ENCODE measurements around the gene SASH1. TPM values are rescaled to one million over a fixed set of nuclear protein-coding genes. Genes with fewer than 3 reads are reported as not detected.
A peak's percentile ranks its signal among the peaks of the same experiment; 100 is the strongest.

The SASH1 gene
- total RNA-seq, 2 experiments from 2014 or later: 0.03 to 0.47 TPM

DNA sequence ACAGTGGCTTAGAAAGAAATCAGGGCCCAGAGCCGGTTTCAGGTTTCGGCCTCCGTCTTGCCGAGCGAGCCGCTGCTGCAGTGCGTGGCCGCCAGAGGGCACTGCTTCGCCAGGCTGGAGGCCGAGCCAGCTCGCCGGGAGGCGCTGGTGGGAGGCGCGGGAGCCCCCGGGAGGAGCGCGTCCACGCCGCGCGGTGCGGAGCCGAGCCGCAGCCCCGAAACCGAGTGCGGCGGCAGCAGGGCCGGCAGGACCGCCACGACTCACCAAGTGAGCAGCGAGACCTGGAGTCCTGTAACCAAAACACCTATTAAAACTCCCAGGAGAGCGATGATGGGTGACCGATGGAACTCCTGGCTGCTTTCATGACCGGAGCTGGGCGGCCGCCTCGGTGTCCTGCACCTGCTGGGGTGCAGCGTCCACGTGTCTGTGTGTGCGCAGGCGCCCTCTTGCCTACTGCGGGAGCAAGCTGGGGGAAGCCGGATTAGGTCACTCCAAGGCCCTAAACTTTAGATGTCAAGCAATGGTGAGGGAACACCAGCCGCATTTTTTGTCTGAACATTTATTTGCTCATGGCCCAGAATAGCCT lies 217.3 kb downstream of the SASH1 start:
- CTCF ChIA-PET: interaction anchor here (0.7 to 2.2 kb wide), 21 partner anchors 9 to 872 kb away, joined by 3 to 22 read pairs (median 3); no protein-coding TSS in a partner anchor
- Mint-ChIP-seq H3K36me3 (peaks cover 2% of the 10 kb centered on the region), H3K9me3 (ENCODE audit: low read depth) (no peaks in the 10 kb centered on the region), H3K27me3 (peaks cover 50% of the 10 kb centered on the region), H3K4me1 (peaks cover 14% of the 10 kb centered on the region), H3K27ac (no peak overlapping the region), H3K4me3 (no peak overlapping the region)
- ATAC-seq (peak; percentile 87), DNase-seq (peak; percentile 76)

DNA sequence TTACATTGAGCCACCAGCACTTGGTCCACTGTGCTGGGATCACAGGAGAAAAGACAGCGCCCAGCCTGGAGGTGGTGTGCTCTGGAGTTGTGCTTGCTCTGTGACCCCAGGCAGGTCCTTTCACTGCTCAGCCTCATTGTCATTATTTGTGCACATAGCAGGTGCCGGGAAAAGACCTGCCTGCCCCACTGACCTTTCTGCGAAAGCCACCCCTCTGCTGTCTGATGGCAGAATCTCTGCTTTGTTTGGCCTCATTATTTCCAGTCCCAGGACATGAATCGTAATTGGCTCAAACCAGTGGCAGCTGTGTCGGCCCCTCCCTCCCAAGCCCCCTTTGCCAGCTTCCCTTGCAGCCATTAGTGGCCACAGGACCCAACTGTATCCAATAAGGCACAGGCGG lies 219.0 kb downstream of the SASH1 start:
- Mint-ChIP-seq H3K27ac (no peak overlapping the region), H3K9me3 (ENCODE audit: low read depth) (no peaks in the 10 kb centered on the region), H3K4me3 (no peak overlapping the region), H3K27me3 (peaks cover 56% of the 10 kb centered on the region), H3K36me3 (peaks cover 2% of the 10 kb centered on the region), H3K4me1 (peaks cover 28% of the 10 kb centered on the region)
- DNase-seq: no peak
- ATAC-seq: no peak
- CTCF ChIA-PET: interaction anchor here (1.5 kb wide), 1 partner anchor 139 kb away, joined by 4 read pairs; no protein-coding TSS in a partner anchor

DNA sequence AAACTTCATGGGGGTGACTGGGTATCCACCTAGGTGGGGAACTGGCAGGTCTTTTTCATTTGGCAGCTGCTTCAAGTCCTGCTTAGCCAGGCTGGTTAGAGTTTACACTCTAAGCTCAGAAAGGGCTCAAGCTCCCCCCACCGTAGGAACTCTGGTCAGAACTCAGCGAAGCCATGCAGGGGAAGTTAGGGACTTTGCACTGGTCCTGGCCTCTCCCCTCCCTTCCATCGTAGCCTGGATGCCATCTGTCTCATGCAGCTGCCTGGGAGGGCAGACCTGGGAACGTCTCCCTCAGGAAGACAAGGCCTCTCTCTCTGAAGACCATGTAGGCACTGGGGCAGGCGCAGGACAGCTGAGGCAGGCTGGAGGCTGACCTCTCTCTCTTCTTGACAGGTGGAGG lies 220.4 kb downstream of the SASH1 start:
- Mint-ChIP-seq H3K9me3 (ENCODE audit: low read depth) (no peaks in the 10 kb centered on the region), H3K27me3 (peaks cover 53% of the 10 kb centered on the region), H3K4me3 (no peak overlapping the region), H3K27ac (no peak overlapping the region), H3K36me3 (peaks cover 2% of the 10 kb centered on the region), H3K4me1 (peaks cover 32% of the 10 kb centered on the region)
- DNase-seq: no peak
- CTCF ChIA-PET: no interaction called here
- ATAC-seq: no peak

DNA sequence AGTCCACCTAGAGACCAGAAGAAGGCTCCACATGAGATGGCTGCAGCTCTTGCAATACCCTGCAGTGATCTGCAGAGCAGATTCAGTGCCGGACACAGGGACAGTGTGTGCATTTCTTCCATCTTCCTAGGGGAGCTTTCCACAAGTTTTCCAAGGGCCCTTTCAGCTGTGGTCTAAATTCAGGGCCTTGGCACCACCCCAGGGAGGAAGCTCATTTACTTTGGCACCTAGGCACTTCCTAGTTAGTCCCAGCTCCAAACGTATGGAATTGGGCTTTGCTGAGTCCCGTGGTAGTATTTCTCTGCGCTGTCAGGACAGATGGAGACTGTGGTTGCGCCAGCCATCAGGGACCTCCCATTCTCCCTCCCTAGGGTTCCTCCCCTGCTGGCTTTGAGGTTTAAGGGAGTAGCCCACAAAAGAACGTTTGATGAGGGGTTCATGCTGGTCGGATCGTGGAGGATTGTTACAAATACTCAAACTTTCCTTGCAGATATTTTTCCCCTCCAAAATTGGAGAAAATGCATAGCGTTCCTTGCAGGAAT lies 221.9 kb downstream of the SASH1 start:
- H3K27ac Mint-ChIP-seq: no peak overlapping the region
- no peak overlapping the region for H3K4me3 Mint-ChIP-seq
- no peaks in the 10 kb centered on the region for H3K9me3 Mint-ChIP-seq (ENCODE audit: low read depth)
- DNase-seq (no peak), ATAC-seq (no peak)
- CTCF ChIA-PET: interaction anchor here (1.4 kb wide), 1 partner anchor 13 kb away, joined by 5 read pairs; no protein-coding TSS in a partner anchor
- H3K36me3 Mint-ChIP-seq: peaks cover 2% of the 10 kb centered on the region
- H3K27me3 Mint-ChIP-seq: peaks cover 55% of the 10 kb centered on the region
- peaks cover 27% of the 10 kb centered on the region for H3K4me1 Mint-ChIP-seq

DNA sequence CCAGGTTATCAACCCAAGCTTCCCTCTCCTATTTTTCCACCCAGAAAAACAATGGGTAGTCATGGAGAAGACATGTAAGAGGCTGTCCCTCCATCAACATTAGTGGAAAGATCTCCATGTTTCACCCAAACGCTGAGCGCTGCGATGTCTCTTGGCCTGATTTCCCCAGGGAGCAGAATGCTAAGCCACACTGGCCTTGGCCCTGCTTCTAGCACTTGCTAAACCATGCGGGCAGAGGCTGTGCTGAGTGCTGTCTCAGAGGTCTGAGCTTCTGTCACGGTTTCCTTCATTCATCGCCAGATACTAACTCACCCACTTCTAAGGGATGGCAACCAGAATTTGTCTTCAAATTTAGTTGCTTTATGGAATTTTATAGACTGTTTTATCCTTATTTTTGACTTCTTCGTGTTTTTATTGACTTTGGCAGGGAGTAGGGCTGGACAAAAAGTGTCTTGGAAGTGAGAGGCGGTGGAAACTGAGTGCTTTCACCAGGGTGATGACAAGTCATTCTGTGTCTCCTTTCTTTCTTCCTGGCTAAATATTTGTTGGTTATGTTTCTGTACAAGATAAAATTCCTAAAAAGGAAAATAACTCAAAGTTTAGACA lies 222.8 kb downstream of the SASH1 start:
- peaks cover 28% of the 10 kb centered on the region for H3K4me1 Mint-ChIP-seq
- H3K9me3 Mint-ChIP-seq (ENCODE audit: low read depth): no peaks in the 10 kb centered on the region
- DNase-seq (no peak), ATAC-seq (no peak)
- no peak overlapping the region for H3K4me3 Mint-ChIP-seq
- no peak overlapping the region for H3K27ac Mint-ChIP-seq
- H3K27me3 Mint-ChIP-seq: peaks cover 58% of the 10 kb centered on the region
- CTCF ChIA-PET: interaction anchor here (1.4 kb wide), 1 partner anchor 13 kb away, joined by 5 read pairs; no protein-coding TSS in a partner anchor
- H3K36me3 Mint-ChIP-seq: peaks cover 2% of the 10 kb centered on the region

DNA sequence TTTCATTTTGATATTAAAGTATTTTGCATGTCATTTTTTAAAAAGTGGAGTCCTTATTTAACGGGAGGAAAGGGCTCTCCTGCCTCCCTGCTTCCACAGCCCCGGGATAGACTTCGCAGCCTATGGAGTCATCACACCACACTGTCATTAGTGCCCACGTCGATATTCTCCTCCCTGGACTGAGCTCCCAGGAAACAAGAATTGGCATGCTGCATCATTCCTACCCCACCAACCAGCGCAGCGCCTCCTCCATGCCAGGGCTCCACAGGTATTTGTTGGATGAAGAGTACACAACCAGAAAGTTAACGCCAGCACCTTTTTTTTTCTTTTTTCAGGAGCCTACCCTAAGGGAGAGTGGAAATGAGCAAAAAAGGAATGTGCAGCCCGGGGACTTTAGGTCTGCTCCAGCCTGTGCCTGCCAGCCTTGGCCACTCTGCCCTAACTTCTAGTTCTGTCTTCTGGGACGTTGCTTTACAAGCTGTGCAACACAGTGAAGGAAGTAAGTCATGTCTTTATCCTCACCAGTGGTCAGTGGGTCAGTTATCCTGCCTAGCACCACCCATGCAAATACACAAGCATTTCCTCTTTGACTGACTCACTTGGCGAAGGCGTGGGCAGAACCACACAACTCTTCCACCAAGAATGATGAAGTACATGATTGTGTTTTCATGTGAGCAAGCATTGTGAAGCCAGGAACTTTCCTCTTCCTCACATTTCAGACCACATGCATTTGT lies 223.5 kb downstream of the SASH1 start:
- H3K9me3 Mint-ChIP-seq (ENCODE audit: low read depth): no peaks in the 10 kb centered on the region
- CTCF ChIA-PET: interaction anchor here (1.4 kb wide), 1 partner anchor 12 kb away, joined by 5 read pairs; no protein-coding TSS in a partner anchor
- ATAC-seq: peak; percentile 47
- peak overlapping the region; percentile 27 for H3K27ac Mint-ChIP-seq
- peaks cover 60% of the 10 kb centered on the region for H3K27me3 Mint-ChIP-seq
- H3K4me3 Mint-ChIP-seq: no peak overlapping the region
- H3K36me3 Mint-ChIP-seq: peaks cover 2% of the 10 kb centered on the region
- H3K4me1 Mint-ChIP-seq: peaks cover 28% of the 10 kb centered on the region
- peak; percentile 61 for DNase-seq

DNA sequence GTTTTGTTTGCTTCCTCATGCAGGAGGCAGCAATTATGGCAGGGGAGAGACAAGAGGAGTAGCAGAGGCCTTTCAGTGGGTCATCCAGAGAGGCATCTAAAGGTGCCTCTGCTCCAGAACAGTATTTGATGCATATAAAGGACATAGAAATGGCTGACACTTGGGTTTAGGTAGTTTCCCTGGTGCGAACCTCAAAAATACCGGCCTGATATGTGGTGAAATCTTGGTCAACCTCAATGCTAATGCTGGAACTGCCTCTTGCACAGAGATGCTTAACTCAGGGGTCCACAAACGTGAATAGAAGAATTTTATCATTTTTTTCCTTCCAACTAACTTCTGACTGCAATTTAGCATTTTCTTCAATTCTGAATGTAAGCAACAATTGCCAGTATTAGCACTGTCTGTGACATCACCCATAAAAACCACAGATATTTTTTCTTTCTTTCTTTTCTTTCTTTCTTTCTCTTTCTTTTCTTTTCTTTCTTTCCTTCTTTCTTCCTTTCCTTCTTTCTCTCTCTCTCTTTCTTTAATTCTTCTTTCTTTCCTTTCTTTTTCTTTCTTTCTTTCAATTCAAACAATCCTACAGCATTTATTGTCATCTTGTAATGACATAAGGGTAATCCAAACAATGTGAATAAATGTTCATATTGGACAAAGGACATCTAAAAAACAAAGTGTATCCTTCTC lies 224.2 kb downstream of the SASH1 start:
- H3K27me3 Mint-ChIP-seq: peaks cover 61% of the 10 kb centered on the region
- H3K4me3 Mint-ChIP-seq: peak overlapping the region; percentile 4
- H3K27ac Mint-ChIP-seq: peak overlapping the region; percentile 27
- peaks cover 2% of the 10 kb centered on the region for H3K36me3 Mint-ChIP-seq
- no peaks in the 10 kb centered on the region for H3K9me3 Mint-ChIP-seq (ENCODE audit: low read depth)
- H3K4me1 Mint-ChIP-seq: peaks cover 28% of the 10 kb centered on the region
- DNase-seq (peak; percentile 71), ATAC-seq (peak; percentile 62)
- CTCF ChIA-PET: interaction anchor here (1.4 kb wide), 1 partner anchor 11 kb away, joined by 7 read pairs; no protein-coding TSS in a partner anchor

DNA sequence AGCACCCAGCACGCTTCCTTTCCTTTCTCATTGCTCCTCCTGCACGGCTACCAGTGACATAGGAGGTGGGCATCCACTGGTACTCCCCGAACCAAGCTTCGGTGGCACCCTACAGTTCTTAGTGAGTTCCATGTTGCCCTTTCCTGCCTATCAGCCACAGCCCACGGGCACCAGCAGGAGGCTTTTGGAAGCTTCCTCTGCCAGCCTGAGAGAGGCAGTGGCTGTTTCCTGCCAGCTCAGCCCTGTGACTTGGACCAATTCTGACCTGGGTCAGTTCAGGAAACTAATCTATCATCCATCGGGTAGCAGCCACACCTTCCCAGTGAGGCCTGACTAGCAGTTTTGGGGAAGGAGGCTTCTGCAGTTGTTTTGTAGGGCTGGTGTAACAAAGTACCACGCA lies 227.8 kb downstream of the SASH1 start:
- no peak for DNase-seq
- CTCF ChIA-PET: no interaction called here

DNA sequence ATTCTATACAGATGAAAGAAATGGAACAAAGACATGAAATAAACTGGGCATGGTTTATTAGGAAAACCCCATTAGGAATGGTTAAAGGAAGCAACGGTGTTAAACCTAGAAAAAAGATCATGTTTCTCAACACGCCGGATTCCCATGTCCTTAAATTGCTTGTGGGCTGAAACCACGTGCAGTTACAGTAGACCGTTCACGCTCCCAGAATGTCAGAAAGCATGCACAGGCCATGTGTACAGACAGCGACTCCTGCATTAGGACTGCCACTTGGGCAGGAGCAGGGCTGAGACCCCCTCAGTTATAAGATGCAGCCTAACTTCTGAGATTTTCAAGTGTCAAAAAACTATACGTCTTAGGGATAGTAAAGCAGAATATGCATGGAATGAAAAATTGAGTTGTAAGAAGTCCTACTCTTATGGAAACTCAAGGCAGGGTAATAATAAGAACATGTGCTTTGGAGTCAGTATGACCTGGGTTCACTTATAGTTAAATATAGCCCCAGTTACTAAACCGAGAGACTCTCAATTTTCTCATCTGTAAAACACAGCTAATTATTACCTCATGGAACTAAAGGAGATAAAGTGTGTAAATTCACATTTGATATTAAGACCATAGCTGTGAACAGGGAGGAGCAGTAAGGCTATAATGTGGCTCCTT lies 230.2 kb downstream of the SASH1 start:
- DNase-seq (no peak), ATAC-seq (no peak)
- Mint-ChIP-seq H3K36me3 (no peaks in the 10 kb centered on the region), H3K4me1 (peaks cover 4% of the 10 kb centered on the region), H3K27ac (no peak overlapping the region), H3K27me3 (peaks cover 47% of the 10 kb centered on the region), H3K9me3 (ENCODE audit: low read depth) (no peaks in the 10 kb centered on the region), H3K4me3 (no peak overlapping the region)
- CTCF ChIA-PET: interaction anchor here (1.1 to 1.4 kb wide), 2 partner anchors 36 to 372 kb away, joined by 3 read pairs; no protein-coding TSS in a partner anchor

More for the DNA sequence above, 227.8 kb downstream of the SASH1 start:
- Mint-ChIP-seq H3K4me3 (no peak overlapping the region), H3K36me3 (no peaks in the 10 kb centered on the region), H3K27me3 (peaks cover 41% of the 10 kb centered on the region), H3K9me3 (ENCODE audit: low read depth) (no peaks in the 10 kb centered on the region), H3K27ac (no peak overlapping the region), H3K4me1 (peaks cover 26% of the 10 kb centered on the region)
- no peak for ATAC-seq

DNA sequence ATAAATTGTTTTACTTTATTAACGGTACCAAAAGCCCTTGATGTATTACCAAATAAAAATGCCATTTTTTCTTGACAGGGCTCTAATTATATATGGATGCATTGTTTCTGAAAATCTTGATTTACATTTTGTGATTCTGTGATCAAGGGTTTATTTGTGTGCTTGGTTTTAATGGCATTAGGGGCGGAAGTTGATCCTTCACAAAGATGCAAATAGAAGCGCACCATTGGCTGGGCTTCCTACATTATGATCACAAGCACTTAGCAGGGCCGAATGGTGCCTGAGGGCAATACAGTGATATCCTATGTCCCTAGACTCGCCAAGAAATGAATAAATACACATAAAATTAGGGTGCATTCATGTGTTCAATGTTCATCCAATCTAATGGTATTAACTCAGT lies 231.3 kb downstream of the SASH1 start:
- H3K4me3 Mint-ChIP-seq: no peak overlapping the region
- H3K4me1 Mint-ChIP-seq: peaks cover 8% of the 10 kb centered on the region
- ATAC-seq: no peak
- peaks cover 52% of the 10 kb centered on the region for H3K27me3 Mint-ChIP-seq
- H3K9me3 Mint-ChIP-seq (ENCODE audit: low read depth): no peaks in the 10 kb centered on the region
- H3K27ac Mint-ChIP-seq: no peak overlapping the region
- CTCF ChIA-PET: interaction anchor here (1.1 kb wide), 1 partner anchor 35 kb away, joined by 3 read pairs; no protein-coding TSS in a partner anchor
- H3K36me3 Mint-ChIP-seq: no peaks in the 10 kb centered on the region
- DNase-seq: no peak

DNA sequence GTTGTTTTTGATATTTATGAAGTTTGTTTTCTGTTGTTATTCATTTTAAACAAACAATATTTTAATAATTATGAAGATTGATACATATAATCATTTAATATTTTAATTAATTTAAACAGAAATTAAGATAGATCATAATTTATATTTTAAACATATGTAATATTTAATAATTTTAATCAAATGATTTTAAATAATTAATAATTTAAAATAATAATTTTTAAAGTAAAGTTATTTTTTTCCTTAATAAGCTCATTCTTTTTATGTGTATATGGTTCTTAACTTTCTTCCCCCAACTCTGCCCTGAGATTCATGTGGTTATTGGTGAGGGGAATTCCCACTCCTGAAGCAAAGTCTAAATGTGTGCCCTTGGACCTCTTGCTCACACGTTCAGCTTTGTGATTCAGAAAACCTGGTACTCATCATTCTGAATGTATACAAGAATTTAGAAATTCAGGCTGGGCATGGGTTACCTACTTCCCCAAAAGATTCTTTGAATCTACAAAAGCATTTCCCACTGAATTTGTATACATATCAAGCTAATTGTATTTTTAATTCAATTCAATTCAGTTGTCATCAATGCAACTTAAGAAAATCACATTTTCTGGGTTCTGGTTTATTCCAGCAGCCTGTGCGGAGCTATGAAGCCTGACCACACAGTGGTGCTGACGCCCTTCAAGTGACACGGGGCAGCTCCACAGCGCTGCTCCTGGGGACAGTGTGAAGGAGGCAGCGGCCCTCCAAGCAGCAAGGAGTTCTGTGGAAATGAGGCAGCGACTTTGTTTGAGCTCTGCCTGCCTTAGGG lies 235.2 kb downstream of the SASH1 start:
- H3K4me3 Mint-ChIP-seq: no peak overlapping the region
- no peaks in the 10 kb centered on the region for H3K9me3 Mint-ChIP-seq (ENCODE audit: low read depth)
- peaks cover 6% of the 10 kb centered on the region for H3K4me1 Mint-ChIP-seq
- CTCF ChIA-PET: interaction anchor here (0.7 to 2.9 kb wide), 29 partner anchors 8 to 854 kb away, joined by 3 to 22 read pairs (median 4); no protein-coding TSS in a partner anchor
- H3K36me3 Mint-ChIP-seq: no peaks in the 10 kb centered on the region
- ATAC-seq: peak; percentile 96
- H3K27ac Mint-ChIP-seq: no peak overlapping the region
- H3K27me3 Mint-ChIP-seq: peaks cover 46% of the 10 kb centered on the region
- peak; percentile 74 for DNase-seq

DNA sequence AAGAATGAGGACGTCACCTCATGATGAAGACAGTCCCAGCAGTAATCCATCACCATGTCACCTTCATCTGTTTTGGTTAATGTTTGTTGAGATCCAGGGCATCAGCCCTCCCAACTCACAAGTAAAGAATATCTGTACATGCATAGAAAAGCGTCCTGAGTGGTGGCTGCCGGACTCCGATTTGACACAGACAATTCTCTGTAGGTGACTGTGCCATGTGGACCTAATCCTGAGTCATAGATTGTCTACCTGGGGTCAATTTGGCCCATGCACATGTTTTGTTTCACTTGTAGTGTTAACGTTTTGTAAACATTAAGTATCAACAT lies 235.8 kb downstream of the SASH1 start:
- CTCF ChIA-PET: interaction anchor here (0.7 to 2.9 kb wide), 25 partner anchors 8 to 853 kb away, joined by 3 to 22 read pairs (median 4); no protein-coding TSS in a partner anchor
- ATAC-seq (peak; percentile 31), DNase-seq (no peak)
- peaks cover 45% of the 10 kb centered on the region for H3K27me3 Mint-ChIP-seq
- no peaks in the 10 kb centered on the region for H3K36me3 Mint-ChIP-seq
- no peak overlapping the region for H3K4me3 Mint-ChIP-seq
- H3K4me1 Mint-ChIP-seq: peaks cover 6% of the 10 kb centered on the region
- no peak overlapping the region for H3K27ac Mint-ChIP-seq
- H3K9me3 Mint-ChIP-seq (ENCODE audit: low read depth): no peaks in the 10 kb centered on the region
